HG03457 (cell line): ENCODE measurements around the gene HEBP1.

Source experiments
- ATAC-seq: cut with Tn5 transposase; IDR thresholded peaks from one replicate; pipeline ENCODE4 v1.9.1; 2021; ENCODE audit warnings: moderate number of reproducible peaks; ENCODE audit not compliant: unreplicated experiment

HEBP1 gene

DNA sequence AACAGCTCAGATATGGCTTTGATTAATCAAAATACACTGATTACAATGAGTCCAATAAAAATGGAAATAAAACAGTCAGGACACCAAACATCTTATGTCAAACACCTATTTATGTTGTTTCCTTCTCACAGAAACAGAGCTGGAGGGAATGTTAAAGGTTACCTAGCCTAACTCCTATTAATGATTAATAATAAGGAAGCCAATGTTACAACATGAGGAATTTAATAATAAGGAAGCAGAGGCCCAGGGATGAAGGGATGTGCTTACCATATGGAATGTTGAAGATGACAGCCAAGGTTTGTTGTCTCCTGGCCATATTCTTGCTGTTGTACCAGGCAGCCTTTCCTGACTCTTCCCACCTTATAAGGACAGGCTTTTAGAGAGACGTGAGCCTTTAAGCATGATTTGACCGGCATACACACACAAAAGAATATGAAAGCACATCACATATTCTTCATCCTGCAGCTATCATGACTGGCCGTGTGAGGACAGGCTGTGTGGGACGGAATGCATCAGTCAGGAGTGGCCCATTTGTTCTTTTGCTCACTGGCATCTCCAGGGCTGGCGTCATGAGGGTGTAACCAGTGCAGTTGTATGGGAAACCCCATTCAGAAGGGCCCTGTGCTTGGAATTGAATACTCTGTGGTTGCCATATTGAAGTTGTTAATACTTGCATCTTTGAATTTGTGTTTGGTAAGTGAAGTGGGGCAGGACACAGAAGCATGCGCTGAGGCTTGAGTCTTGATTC lies 45.0 kb downstream of the HEBP1 start:
- no peak for ATAC-seq

DNA sequence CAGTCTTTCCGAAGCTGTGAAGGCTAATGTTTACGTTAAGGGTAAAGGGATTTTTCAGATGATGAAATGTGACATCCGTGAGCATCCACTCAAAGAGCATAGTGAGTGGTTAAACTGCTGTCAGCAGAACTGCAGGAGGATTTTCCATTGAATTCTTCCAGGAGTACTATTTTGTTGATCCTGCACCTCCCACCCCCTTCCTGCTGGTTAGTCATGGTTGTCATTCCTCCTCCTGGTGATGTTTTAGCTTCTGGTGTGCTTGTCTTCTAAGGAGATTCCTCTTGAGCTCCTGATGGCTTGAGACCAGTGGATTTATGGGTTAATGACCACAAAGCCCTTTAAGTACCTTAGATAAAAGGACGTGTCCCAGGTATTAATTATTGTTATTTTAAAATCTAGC lies 45.7 kb downstream of the HEBP1 start:
- ATAC-seq: no peak

DNA sequence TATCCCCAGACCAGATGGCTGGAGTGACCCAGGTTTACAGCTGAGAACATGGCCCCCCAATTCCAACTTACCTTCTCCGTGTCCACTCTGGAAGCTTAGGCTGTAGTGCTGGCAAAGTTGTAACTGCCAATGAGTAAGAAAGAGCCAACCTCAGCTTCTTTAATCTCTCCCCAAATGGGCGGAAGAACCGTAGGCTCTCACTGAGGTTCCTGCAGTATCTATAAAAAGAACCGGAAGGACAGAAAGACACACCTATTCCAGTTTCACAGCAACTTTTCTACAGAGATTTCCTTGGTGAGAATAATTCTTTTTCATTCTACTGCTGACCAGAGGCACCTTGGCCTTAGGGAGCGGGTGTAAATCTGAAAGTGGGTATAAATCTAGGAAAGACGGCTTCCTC lies 48.0 kb downstream of the HEBP1 start, which contains the start of gene GPRC5D:
TSS of gene GPRC5D (minus strand) at position 135 of the 400 bp plus-strand sequence. CDS start 1,786 bp downstream, outside the sequence.
- no peak for ATAC-seq

DNA sequence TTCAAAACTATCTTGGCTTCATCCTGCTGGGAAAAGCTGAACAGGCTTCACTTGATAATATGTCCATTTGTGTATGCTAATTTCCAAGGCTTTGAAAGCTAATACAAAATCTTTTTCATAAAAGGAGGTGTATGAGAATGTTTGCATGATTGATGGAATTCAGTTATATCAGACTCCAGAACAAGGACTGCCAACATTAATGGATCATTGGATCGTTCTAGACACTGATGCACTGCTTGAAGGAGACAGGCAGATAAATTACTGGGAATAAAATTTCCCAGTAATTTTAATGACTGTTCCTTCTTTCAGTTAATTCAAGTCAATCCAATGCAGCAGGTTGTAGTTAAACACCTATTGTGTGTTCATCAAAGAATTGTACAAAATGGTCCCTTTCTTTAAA lies 48.6 kb downstream of the HEBP1 start:
- ATAC-seq: no peak

DNA sequence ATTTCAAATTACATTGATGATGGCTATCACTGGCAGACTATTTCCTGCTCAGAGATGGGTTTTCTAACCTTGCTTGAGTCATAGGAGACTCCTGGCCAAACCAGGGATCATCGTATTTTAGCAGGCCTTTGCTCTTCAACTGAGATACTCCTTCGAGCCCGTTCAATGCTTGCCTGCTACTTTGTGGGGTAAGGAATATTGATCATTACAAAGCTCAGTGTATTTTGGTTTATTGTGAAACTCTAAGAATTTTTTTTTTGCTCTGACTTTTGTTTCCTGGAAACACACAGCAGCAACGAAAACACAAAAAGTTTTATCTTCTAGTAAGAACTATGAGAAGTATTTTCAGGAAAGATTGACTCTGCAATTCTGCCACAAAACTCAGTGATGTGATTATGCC lies 52.2 kb downstream of the HEBP1 start:
- ATAC-seq: no peak

DNA sequence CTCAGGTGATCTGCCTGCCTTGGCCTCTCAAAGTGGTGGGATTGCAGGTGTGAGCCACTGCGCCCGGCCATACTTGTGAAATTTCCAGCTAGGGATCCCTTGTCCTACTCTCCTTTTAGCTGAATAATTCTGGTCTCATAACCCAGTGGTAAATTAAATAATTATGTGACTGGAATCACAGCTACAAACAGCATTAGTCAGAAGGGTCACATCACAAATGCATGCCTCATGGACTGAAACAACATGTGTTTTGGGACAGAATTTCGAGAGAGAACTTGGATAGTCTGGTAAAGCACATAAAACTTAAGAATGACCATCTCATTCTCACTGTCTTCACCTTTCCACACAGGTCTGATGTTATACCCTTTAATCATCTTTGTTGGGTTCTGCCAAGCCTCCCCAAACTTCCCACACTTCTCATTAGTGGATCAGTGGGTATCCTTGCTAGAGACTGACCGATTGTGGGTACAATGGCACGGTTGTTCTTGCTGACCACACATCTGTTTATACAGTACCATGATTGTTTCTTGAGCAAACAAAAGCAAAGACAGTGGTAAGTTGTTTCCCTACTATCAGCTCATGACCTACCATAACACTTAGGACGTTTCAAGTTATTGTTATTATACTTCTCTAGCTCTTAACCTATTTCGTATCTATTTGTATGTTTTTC lies 53.2 kb downstream of the HEBP1 start:
- ATAC-seq: no peak

DNA sequence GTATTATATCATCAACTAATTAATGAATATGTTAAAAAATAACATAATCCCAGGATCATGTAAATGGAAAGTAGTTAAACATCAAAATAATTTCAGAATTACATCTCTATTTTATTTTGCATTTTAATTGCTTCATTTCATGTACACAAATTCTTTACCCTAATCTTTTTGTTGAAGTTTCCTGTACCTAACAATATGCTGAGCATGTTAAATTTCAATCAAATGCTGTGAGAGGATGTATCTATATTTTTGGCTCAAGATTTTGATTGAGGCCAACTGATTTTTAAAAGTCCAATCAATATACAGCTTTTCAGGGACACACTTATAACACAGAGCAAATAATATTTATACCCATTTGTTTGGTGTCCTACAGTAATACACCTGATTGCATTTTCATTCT lies 54.5 kb downstream of the HEBP1 start:
- ATAC-seq: no peak

DNA sequence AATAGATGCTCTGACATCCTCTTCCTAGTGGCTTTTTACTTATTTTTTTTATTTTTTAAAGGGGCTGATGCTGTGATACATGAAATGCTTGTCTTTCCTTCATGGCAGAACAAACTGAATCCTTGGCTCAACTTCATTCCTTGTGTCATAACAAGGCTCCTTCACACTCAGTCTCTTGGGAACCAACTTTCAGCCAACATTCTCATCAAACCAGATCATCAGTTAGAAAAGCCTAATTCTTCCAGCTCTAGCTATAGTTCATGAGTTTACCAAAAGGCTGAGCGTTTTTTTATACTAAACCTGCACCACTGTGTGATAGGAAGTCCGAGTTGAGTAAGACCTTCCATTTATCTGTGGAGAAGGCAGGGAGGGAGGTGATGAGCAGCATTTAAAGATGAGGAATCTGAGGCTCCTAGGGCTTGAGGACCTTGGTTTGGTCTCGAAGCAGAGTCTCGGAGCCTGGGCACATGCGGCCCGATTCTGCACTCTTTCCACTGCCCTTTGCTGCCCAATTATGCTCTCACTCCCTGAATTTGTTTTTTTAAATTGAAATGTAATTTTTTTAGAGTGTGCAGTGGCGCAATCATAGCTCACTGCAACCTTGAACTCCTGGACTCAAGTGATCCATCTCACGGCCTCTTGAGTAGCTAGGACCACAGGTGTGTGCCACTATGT lies 56.3 kb downstream of the HEBP1 start:
- ATAC-seq: no peak

DNA sequence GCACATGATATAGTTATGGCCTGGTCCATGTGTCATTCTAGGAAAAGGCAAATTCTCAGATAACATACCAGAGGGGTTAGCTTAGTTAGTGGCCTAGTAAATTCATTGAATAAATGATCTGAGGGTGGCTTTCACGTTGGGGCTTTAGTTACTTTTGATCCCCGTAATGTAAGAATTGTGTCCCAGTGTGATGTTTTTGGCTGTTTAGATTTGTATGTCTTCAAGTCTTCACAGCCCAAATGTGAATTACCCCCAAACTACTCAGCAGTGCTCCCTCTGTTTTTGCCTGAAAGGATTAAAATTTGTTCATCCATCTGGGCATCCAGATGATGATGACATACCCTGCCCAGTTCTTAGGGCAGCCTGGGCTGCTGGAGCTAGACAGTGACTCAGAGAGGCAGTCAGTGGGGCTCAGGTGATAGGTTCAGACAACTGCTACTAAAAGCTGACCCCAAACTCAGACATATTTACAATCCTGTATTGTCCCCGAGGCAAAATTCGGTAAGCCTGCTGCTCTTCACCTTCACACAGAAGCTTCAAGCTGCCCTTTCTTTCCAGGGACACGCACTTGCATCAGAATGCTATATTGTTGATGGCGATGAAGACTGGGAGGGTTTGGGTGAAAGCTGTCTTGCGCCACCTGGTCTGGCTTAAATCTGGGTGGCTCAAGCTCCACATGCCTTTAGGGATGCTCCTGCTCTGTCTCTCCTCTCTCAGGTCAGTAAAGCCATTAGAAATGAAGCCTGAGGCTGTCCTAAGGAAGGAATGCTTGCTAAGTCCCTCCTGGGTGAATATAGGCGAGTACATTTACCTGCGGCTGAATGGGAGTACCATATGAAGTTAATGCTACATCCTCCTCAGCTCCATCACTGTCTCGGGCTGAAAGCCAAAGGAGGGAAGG lies 58.4 kb downstream of the HEBP1 start:
- ATAC-seq: no peak

DNA sequence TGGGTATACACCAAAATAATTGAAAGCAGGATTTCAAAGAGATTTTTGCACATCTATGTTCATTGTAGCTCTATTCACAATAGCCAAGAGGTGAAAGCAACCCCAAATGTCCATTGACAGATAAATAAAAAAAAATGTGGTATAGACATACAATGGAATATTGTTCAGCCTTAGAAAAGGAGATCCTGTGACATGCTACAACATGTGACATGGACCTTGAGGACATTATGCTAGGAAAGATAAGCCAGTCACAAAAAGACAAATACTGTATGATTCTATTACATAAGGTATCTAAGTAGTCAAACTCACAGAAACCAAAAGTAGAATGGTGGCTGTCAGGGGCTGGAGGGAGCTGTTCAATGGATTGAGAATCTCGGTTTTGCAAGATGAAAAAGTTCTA lies 60.2 kb downstream of the HEBP1 start:
- no peak for ATAC-seq

DNA sequence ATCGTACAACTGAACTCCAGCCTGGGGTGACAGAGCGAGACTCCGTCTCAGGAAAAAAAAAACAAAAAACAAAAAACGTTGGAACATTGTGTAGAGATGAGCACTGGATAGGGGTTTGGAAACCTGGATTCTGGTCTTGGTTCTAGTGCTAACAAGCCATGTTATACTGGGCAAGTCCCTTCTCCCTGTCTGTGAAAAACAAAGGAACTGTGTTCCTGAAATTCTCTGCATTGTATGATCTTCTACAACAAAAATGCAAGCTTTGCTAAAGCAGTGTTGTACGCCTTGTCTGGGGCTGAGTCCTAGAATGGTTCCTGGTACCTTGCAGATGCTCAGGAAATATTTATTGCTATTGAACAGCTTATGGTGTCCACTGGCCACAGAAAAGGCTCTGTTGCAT lies 61.5 kb downstream of the HEBP1 start:
- no peak for ATAC-seq

DNA sequence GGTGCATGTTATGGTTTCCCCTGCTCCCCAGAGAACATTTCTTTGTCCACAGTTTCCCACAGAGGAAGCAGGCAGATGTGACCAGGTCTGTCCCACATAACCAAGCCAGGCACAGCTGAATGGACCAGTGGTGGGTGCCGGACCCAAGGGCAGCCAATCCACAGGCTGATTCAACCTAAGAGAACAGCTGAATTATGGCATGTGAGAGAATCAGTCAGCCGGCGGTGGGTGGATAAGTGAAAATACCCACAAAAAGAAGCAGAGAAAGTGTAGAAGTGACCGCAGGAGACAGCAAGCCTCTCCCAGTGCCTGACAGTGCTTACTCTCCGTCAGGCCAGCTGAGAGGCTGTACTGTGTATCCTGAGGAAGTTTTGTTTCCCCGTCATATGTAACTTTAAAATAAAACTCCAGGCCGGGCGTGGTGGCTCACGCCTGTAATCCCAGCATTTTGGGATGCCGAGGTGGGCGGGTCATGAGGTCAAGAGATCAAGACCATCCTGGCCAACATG lies 63.0 kb downstream of the HEBP1 start:
- no peak for ATAC-seq

DNA sequence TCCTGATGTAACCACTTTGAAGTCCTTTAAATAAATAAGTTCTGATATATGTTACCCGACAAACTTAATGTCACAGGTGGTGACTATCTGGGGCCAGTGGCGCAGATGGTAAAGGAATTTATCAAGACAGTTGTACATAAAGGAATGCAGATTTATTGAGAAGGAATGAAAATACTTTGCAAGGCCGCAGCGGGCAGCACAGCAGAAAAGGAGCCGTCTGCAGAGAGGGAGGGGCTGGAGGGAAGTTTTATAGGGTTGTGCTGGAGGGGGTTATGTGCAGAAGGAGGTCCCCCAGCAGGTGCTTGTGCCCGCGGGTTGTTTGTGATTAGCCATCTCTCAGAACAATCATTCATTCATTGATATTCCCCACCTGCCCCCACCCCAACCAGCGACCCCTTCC lies 65.5 kb downstream of the HEBP1 start:
- ATAC-seq: no peak

DNA sequence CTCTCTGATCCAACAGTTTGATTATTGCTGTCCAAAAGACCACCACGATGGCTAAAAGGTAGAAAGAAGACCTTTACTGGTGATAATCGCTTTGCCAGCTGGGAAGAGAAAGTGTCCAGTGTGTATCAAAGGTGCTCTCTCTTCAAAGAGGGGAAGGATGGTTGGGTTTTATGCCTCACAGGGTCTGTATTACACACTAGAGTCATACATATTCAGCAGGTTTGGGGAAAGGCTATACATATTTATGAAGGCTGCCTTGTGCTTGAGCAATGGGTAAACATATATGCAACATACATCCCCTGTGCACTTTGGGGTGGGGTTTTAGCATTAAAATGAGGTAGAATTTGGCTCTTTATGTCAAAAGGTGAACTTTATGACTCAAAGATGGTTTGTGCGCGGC lies 66.3 kb downstream of the HEBP1 start:
- ATAC-seq: no peak

DNA sequence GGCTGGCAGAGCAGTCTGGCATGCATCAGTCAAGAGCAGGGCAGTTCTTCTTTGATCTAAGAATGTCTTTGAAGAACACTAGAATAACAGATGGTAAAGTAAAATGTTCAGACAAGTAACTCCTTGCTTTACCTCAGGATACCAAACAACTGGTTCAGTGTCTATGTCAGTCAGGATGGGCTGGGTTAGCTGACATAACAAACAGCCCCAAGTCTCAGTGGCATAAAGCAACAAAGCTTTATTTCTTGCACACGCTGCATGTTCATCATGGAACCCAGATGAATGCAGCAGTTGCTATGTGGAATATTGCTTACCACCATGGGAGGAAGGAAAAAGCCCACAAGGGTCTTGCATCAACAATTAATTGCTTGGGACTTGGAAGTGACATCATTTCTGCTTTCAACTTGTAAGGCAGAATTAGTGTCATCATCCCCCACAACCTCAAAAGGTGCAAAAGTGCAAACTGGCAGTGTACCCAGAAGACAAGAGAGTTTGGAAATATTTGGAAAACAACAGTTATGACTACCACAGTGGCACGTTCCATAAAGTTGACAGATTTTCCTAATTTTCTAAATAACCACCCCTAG lies 69.3 kb downstream of the HEBP1 start:
- no peak for ATAC-seq

DNA sequence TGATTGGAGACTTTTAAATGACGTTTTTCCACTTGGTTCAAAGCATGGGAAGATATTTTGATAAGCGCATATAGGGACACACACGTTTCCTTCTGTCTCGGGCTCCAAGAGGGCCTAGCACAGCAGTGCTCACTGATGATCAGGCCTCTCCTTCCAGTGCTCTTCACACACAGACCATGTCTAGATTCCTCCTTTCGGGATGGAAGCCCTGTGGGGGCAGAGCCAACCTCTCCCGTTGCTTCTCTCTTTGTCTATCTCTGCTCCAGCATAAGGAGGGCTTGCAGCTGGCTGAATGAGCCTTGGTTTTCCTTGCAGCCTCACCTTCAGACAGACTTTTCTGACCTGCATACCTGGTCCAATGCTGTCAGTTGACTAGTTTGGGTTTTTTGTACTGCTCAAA lies 70.4 kb downstream of the HEBP1 start:
- no peak for ATAC-seq

DNA sequence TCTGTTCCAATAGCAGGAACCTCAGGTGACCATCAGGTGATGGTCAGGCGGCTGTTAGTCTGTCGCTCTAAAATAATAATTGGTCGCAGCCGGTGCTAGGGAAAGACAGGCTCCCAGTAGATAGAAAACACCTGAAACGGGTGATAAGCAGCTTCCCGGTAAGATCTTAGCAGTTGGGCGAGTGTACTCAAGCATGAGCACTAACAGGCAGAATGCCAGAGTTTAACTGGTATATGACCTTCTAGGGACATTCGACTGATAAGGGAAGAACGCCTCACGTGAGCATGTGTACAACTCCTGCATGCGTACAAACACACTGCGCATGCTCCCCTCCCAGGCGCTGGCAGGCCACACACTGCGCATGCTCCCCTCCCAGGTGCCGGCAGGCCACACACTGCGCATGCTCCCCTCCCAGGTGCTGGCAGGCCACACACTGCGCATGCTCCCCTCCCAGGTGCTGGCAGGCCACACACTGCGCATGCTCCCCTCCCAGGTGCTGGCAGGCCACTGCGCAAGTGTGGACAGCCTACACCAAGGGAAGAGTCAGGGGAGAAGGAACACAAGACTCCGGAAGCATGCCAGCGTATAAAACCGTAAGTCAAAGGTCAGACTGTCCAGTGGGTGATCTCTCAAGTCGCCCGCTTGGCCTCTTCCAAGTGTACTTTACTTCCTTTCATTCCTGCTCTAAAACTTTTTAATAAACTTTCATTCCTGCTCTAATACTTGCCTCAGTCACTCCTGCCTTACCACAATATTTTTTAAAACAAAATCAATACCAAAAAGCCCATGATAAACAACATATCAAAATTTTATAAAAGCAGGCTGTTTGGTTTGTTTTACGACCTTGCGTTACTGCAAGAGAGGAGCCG lies 72.6 kb downstream of the HEBP1 start:
- ATAC-seq: no peak

DNA sequence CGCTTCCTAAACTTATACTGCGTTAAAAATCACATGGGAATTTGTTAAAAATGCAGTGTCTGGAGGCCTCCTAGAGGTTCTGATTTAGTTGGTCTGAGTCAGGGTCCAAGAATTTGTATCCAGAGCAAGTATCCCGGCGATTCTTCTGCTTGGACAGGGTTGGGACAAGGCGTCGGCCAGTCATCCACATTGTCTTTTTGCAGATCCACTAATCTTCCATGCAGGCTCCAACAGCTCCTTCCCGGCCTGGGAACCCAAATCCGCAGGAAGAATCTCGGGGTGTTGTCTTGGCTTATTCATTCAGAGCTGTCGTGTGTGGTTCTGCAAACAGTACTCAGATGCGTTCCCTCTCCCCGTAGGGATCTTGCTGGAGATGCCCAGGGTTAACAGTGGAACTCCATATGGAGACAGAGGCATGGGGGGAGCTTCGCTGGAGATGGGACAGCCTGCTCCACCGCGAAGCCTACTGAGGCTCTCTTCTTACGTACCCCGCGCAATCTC lies 73.4 kb downstream of the HEBP1 start:
- no peak for ATAC-seq

DNA sequence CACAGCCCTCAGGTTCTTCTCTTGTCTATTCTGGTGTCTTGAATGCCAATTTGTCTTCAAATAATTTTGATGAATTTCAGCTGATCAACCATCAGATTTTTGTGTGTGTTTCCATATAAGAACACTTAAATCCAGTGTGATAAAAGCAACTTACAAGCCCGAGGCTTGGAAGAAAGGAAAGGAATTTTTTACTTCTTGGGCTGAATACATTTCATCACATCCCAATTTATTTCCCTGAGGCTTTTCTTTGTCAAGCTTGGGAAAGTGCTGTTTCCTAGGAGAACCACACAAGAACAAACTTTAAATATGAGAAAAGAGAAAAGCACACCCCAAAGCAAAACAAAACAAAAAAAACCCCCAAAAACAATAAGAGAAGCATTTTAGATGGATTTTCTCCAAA lies 74.7 kb downstream of the HEBP1 start:
- no peak for ATAC-seq
